Rectal smooth muscle tissue (tissue), 1 donor: ENCODE measurements around the gene MMP24OS.
"Not testable (repeated sequence)": the region's sequence is repeated elsewhere in the genome, so short reads cannot be mapped to it uniquely, and the experiment has no call there.

Source experiments
- H3K27ac ChIP-seq: one replicate; pipeline ENCODE4 v1.7.0; 2013; ENCODE audit warnings: low read depth, low read length, inconsistent platforms
- H3K27me3 ChIP-seq: one replicate; pipeline ENCODE4 v1.7.0; 2013; ENCODE audit warnings: low read length; ENCODE audit not compliant: control insufficient read depth, insufficient read depth
- H3K36me3 ChIP-seq: one replicate; pipeline ENCODE4 v1.7.0; 2013; ENCODE audit warnings: low read length; ENCODE audit not compliant: control insufficient read depth, insufficient read depth
- H3K4me1 ChIP-seq: one replicate; pipeline ENCODE4 v1.7.0; 2013; ENCODE audit warnings: low read length; ENCODE audit not compliant: control insufficient read depth, insufficient read depth
- H3K4me3 ChIP-seq: one replicate; pipeline ENCODE4 v1.7.0; 2013; ENCODE audit warnings: low read length
- H3K9ac ChIP-seq: one replicate; pipeline ENCODE4 v1.7.0; 2013; ENCODE audit warnings: low read length

MMP24OS gene

GRCh38 chr20:35274172-35275092 lies 3.5 kb downstream of the MMP24OS start:
- no peaks in the 10 kb centered on the region for H3K4me1 ChIP-seq
- no peaks in the 10 kb centered on the region for H3K27me3 ChIP-seq
- no peak overlapping the region for H3K4me3 ChIP-seq
- H3K27ac ChIP-seq = no peak overlapping the region
- H3K9ac ChIP-seq = no peak overlapping the region
- H3K36me3 ChIP-seq = peaks cover 18% of the 10 kb centered on the region

GRCh38 chr20:35273449-35274171 lies 4.3 kb downstream of the MMP24OS start:
- Histone ChIP-seq H3K36me3 (peaks cover 14% of the 10 kb centered on the region), H3K27me3 (no peaks in the 10 kb centered on the region), H3K27ac (no peak overlapping the region), H3K4me3 (no peak overlapping the region), H3K9ac (no peak overlapping the region), H3K4me1 (no peaks in the 10 kb centered on the region)

GRCh38 chr20:35271904-35272303 lies 6.0 kb downstream of the MMP24OS start:
- H3K9ac ChIP-seq = no peak overlapping the region
- no peaks in the 10 kb centered on the region for H3K4me1 ChIP-seq
- no peak overlapping the region for H3K4me3 ChIP-seq
- H3K36me3 ChIP-seq = peaks cover 12% of the 10 kb centered on the region
- H3K27ac ChIP-seq = no peak overlapping the region
- no peaks in the 10 kb centered on the region for H3K27me3 ChIP-seq

- Histone ChIP-seq H3K27me3 (no peaks in the 10 kb centered on the region), H3K27ac (no peak overlapping the region), H3K36me3 (peaks cover 12% of the 10 kb centered on the region), H3K4me1 (no peaks in the 10 kb centered on the region), H3K4me3 (no peak overlapping the region), H3K9ac (no peak overlapping the region)
Measured at GRCh38 chr20:35271073-35271882, 6.6 kb downstream of the MMP24OS start.

GRCh38 chr20:35270021-35270902 lies 7.7 kb downstream of the MMP24OS start:
- Histone ChIP-seq H3K27ac (no peak overlapping the region), H3K9ac (no peak overlapping the region), H3K4me3 (no peak overlapping the region), H3K27me3 (no peaks in the 10 kb centered on the region), H3K36me3 (peaks cover 10% of the 10 kb centered on the region), H3K4me1 (no peaks in the 10 kb centered on the region)

- no peak overlapping the region for H3K9ac ChIP-seq
- H3K4me1 ChIP-seq = peaks cover under 1% of the 10 kb centered on the region
- H3K27me3 ChIP-seq = no peaks in the 10 kb centered on the region
- H3K27ac ChIP-seq = no peak overlapping the region
- no peak overlapping the region for H3K4me3 ChIP-seq
- H3K36me3 ChIP-seq = peaks cover 10% of the 10 kb centered on the region
Measured at GRCh38 chr20:35269055-35269781, 8.7 kb downstream of the MMP24OS start.

GRCh38 chr20:35267092-35267491 lies 10.8 kb downstream of the MMP24OS start:
- no peak overlapping the region for H3K9ac ChIP-seq
- H3K36me3 ChIP-seq = peaks cover 10% of the 10 kb centered on the region

GRCh38 chr20:35264755-35265154 lies 13.2 kb downstream of the MMP24OS start:
- no peak overlapping the region for H3K9ac ChIP-seq
- peaks cover 13% of the 10 kb centered on the region for H3K4me1 ChIP-seq
- peaks cover 4% of the 10 kb centered on the region for H3K36me3 ChIP-seq
- H3K27ac ChIP-seq = no peak overlapping the region
- no peaks in the 10 kb centered on the region for H3K27me3 ChIP-seq
- H3K4me3 ChIP-seq = no peak overlapping the region

More at GRCh38 chr20:35267092-35267491, 10.8 kb downstream of the MMP24OS start:
- H3K4me3 ChIP-seq = no peak overlapping the region
- H3K4me1 ChIP-seq = peaks cover 13% of the 10 kb centered on the region
- H3K27me3 ChIP-seq = no peaks in the 10 kb centered on the region
- no peak overlapping the region for H3K27ac ChIP-seq

GRCh38 chr20:35263532-35264341 lies 14.2 kb downstream of the MMP24OS start:
- Histone ChIP-seq H3K4me1 (peaks cover 13% of the 10 kb centered on the region), H3K36me3 (no peaks in the 10 kb centered on the region), H3K27ac (peak overlapping the region; percentile 82), H3K4me3 (peak overlapping the region; percentile 14), H3K9ac (no peak overlapping the region), H3K27me3 (no peaks in the 10 kb centered on the region)

- H3K9ac ChIP-seq, H3K27me3 ChIP-seq, H3K36me3 ChIP-seq: not testable (repeated sequence)
- H3K4me1 ChIP-seq = peaks cover 13% of the 10 kb centered on the region
- peak overlapping the region; percentile 82 for H3K27ac ChIP-seq
- peak overlapping the region; percentile 14 for H3K4me3 ChIP-seq
Measured at GRCh38 chr20:35262731-35263531, 15.0 kb downstream of the MMP24OS start.
